ENCODE results near the gene RCVRN.

Gene RCVRN

GRCh38 chr17:9948928-9949327 is 43.9 kb upstream of the RCVRN start:
- Histone ChIP-seq H3K4me1 (ENCODE audit: insufficient read depth, low read length, poor library complexity, severe bottlenecking) (no peaks in the 10 kb centered on the region), H3K9me3 (ENCODE audit: insufficient read depth, low read depth, low read length) (no peaks in the 10 kb centered on the region), H3F3A (ENCODE audit: low read depth) (no peaks in the 10 kb centered on the region), H3K9me2 (replicated peaks; ENCODE audit: low read depth, low read length) (no peaks in the 10 kb centered on the region), H2AFZ (ENCODE audit: low read length) (no peak overlapping the region), H3K79me2 (ENCODE audit: insufficient read depth, low read length) (no peaks in the 10 kb centered on the region), H3K4me2 (ENCODE audit: low read depth, low read length, poor library complexity, severe bottlenecking) (no peak overlapping the region), H3K36me3 (ENCODE audit: insufficient read depth, low read length) (peaks cover 31% of the 10 kb centered on the region; the same call in 1 of the 2 replicates), H4K20me1 (ENCODE audit: insufficient read depth, low read length, poor library complexity, severe bottlenecking) (no peaks in the 10 kb centered on the region), H3K4me3 (ENCODE audit: low read length, poor library complexity, severe bottlenecking) (no peak overlapping the region), H3K9ac (ENCODE audit: low read depth, low read length, poor library complexity, severe bottlenecking) (no peak overlapping the region), H3K27me3 (ENCODE audit: insufficient read depth, low read length, poor library complexity, severe bottlenecking) (no peaks in the 10 kb centered on the region)
- TF ChIP-seq, protein P1, sequence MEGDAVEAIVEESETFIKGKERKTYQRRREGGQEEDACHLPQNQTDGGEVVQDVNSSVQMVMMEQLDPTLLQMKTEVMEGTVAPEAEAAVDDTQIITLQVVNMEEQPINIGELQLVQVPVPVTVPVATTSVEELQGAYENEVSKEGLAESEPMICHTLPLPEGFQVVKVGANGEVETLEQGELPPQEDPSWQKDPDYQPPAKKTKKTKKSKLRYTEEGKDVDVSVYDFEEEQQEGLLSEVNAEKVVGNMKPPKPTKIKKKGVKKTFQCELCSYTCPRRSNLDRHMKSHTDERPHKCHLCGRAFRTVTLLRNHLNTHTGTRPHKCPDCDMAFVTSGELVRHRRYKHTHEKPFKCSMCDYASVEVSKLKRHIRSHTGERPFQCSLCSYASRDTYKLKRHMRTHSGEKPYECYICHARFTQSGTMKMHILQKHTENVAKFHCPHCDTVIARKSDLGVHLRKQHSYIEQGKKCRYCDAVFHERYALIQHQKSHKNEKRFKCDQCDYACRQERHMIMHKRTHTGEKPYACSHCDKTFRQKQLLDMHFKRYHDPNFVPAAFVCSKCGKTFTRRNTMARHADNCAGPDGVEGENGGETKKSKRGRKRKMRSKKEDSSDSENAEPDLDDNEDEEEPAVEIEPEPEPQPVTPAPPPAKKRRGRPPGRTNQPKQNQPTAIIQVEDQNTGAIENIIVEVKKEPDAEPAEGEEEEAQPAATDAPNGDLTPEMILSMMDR (conservative IDR thresholded peaks at IDR 0.05; ENCODE audit: low read length): no peak
- no peak for TF ChIP-seq EZH2phosphoT487 (IDR thresholded peaks at IDR 0.05; ENCODE audit: borderline replicate concordance)

GRCh38 chr17:9944704-9945103 is 39.6 kb upstream of the RCVRN start:
- no peaks in the 10 kb centered on the region for H3K9me2 ChIP-seq (replicated peaks; ENCODE audit: low read depth, low read length)

DNA sequence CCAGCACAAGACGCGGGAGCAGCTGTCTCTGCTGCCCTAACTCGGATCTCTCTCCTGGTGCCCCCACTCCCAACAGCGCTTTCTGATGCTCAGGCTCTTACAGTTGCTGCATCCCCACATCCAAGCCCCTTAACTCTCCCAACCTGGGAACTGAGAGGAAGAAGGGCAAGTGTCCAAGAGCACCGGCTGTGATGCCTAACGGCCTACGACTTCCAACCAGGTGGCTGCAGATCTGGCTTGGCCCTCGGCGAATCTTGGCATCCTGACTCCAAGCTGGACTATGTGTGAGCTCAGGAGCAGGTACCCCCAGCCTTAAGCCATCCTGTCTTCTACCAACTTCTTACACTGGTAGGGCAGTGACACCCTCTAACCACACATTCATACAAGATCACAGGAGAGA is 38.3 kb upstream of the RCVRN start:
- H2AFZ ChIP-seq (ENCODE audit: low read length): no peak overlapping the region
- no peaks in the 10 kb centered on the region for H3K9me2 ChIP-seq (replicated peaks; ENCODE audit: low read depth, low read length)
- no peak overlapping the region for H3K4me3 ChIP-seq (ENCODE audit: low read length, poor library complexity, severe bottlenecking)
- TF ChIP-seq, protein P1 (conservative IDR thresholded peaks at IDR 0.05; ENCODE audit: low read length): no peak
- TF ChIP-seq EZH2phosphoT487 (IDR thresholded peaks at IDR 0.05; ENCODE audit: borderline replicate concordance): no peak
- H3K4me2 ChIP-seq (ENCODE audit: low read depth, low read length, poor library complexity, severe bottlenecking): no peak overlapping the region
- no peaks in the 10 kb centered on the region for H3K4me1 ChIP-seq (ENCODE audit: insufficient read depth, low read length, poor library complexity, severe bottlenecking)
- peaks cover 80% of the 10 kb centered on the region for H3K36me3 ChIP-seq (ENCODE audit: insufficient read depth, low read length)
- H3F3A ChIP-seq (ENCODE audit: low read depth): no peaks in the 10 kb centered on the region
- no peak overlapping the region for H3K9ac ChIP-seq (ENCODE audit: low read depth, low read length, poor library complexity, severe bottlenecking)
- H4K20me1 ChIP-seq (ENCODE audit: insufficient read depth, low read length, poor library complexity, severe bottlenecking): no peaks in the 10 kb centered on the region
- H3K9me3 ChIP-seq (ENCODE audit: insufficient read depth, low read depth, low read length): no peaks in the 10 kb centered on the region; the same call in 1 of the 2 replicates
- H3K27me3 ChIP-seq (ENCODE audit: insufficient read depth, low read length, poor library complexity, severe bottlenecking): no peaks in the 10 kb centered on the region
- no peaks in the 10 kb centered on the region for H3K79me2 ChIP-seq (ENCODE audit: insufficient read depth, low read length)

More at GRCh38 chr17:9944704-9945103, 39.6 kb upstream of the RCVRN start:
- Histone ChIP-seq H3K27me3 (ENCODE audit: insufficient read depth, low read length, poor library complexity, severe bottlenecking) (no peaks in the 10 kb centered on the region), H3K79me2 (ENCODE audit: insufficient read depth, low read length) (no peaks in the 10 kb centered on the region), H3K9me3 (ENCODE audit: insufficient read depth, low read depth, low read length) (no peaks in the 10 kb centered on the region), H3K9ac (ENCODE audit: low read depth, low read length, poor library complexity, severe bottlenecking) (no peak overlapping the region), H3K36me3 (ENCODE audit: insufficient read depth, low read length) (peaks cover 67% of the 10 kb centered on the region; the same call in 1 of the 2 replicates), H3F3A (ENCODE audit: low read depth) (no peaks in the 10 kb centered on the region), H3K4me2 (ENCODE audit: low read depth, low read length, poor library complexity, severe bottlenecking) (no peak overlapping the region), H3K4me1 (ENCODE audit: insufficient read depth, low read length, poor library complexity, severe bottlenecking) (no peaks in the 10 kb centered on the region), H4K20me1 (ENCODE audit: insufficient read depth, low read length, poor library complexity, severe bottlenecking) (no peaks in the 10 kb centered on the region), H3K4me3 (ENCODE audit: low read length, poor library complexity, severe bottlenecking) (no peak overlapping the region), H2AFZ (ENCODE audit: low read length) (no peak overlapping the region)
- no peak for TF ChIP-seq EZH2phosphoT487 (IDR thresholded peaks at IDR 0.05; ENCODE audit: borderline replicate concordance)

DNA sequence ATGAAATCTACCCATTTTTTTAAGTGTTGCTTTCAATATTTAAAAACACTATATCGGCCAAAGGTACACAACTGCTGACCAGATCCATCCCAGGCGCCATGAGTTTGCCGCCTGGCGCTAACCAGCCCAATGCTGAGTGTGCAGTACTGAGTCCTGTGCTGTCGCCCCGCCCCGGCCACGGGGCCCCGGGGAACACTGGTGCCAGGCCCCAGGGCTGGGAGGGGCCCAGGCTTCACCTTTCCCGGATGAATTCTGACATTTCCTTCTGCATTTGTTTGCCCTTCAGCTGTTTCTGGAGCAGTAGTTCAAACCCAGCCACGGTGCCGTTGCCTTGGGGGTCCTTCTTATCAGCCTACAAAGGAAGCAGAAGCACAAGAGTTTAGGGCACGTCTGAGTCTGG is 37.8 kb upstream of the RCVRN start:
- Histone ChIP-seq H3K4me1 (ENCODE audit: insufficient read depth, low read length, poor library complexity, severe bottlenecking) (no peaks in the 10 kb centered on the region), H3F3A (ENCODE audit: low read depth) (no peaks in the 10 kb centered on the region), H3K79me2 (ENCODE audit: insufficient read depth, low read length) (no peaks in the 10 kb centered on the region), H3K4me2 (ENCODE audit: low read depth, low read length, poor library complexity, severe bottlenecking) (no peak overlapping the region), H3K4me3 (ENCODE audit: low read length, poor library complexity, severe bottlenecking) (no peak overlapping the region), H3K36me3 (ENCODE audit: insufficient read depth, low read length) (peaks cover 84% of the 10 kb centered on the region), H3K9ac (ENCODE audit: low read depth, low read length, poor library complexity, severe bottlenecking) (no peak overlapping the region), H4K20me1 (ENCODE audit: insufficient read depth, low read length, poor library complexity, severe bottlenecking) (no peaks in the 10 kb centered on the region), H3K9me3 (ENCODE audit: insufficient read depth, low read depth, low read length) (no peaks in the 10 kb centered on the region; the same call in 1 of the 2 replicates), H2AFZ (ENCODE audit: low read length) (no peak overlapping the region), H3K27me3 (ENCODE audit: insufficient read depth, low read length, poor library complexity, severe bottlenecking) (no peaks in the 10 kb centered on the region), H3K9me2 (replicated peaks; ENCODE audit: low read depth, low read length) (no peaks in the 10 kb centered on the region)
- TF ChIP-seq EZH2phosphoT487 (IDR thresholded peaks at IDR 0.05; ENCODE audit: borderline replicate concordance): no peak
- TF ChIP-seq, protein P1 (conservative IDR thresholded peaks at IDR 0.05; ENCODE audit: low read length): no peak

Data from Loucy (cell line).